ENCODE results near the gene RBSN. TPM values are rescaled to one million over a fixed set of nuclear protein-coding genes. Genes with fewer than 3 reads are reported as not detected.

RBSN gene
- total and polyA plus RNA-seq, 2 experiments from 2014 or later: 19.1 to 21.2 TPM

DNA sequence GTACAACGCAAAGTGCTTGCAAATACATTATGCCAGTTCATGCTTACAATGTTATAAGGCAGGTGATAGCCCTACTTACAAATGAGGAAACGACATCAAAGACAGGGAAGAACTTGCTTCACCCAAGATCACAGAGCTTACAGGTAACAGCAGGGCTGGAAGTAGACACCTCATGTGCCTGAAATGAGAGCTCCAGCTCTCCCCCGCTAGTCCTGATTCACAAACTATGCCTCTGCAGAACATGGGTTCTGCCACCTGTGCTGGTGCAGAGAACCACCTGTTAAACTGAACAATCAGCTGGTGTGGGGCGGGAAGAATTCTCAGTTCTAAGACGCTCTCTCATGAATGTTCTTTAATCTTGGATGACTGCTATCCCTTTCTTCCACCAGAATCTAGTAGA is 7.4 kb downstream of the RBSN start:
- no peak for DNase-seq (ENCODE audit: low spot score)
- Histone ChIP-seq H3K9me3 (ENCODE audit: low read depth) (no peaks in the 10 kb centered on the region), H4K20me1 (ENCODE audit: insufficient read depth, poor library complexity, severe bottlenecking) (no peaks in the 10 kb centered on the region), H3K9me2 (replicated peaks; ENCODE audit: insufficient read depth) (no peaks in the 10 kb centered on the region), H3K4me2 (no peak overlapping the region), H3K79me2 (peaks cover 9% of the 10 kb centered on the region), H3K27ac (no peak overlapping the region), H3K27me3 (no peaks in the 10 kb centered on the region), H3K36me3 (replicated peaks; ENCODE audit: insufficient read depth, low read depth) (no peaks in the 10 kb centered on the region), H3K4me3 (no peak overlapping the region), H2AFZ (no peak overlapping the region), H3K4me1 (ENCODE audit: insufficient read depth) (no peaks in the 10 kb centered on the region)
- WGBS (ENCODE audit: low lambda C conversion rate, missing lambda C conversion rate): 89% methylated on average over 5 of the region's 5 CpGs
- TF ChIP-seq EZH2phosphoT487 (IDR thresholded peaks at IDR 0.05; ENCODE audit: low read depth, severe bottlenecking, unreplicated experiment) (no peak), EZH2 (IDR thresholded peaks at IDR 0.05; ENCODE audit: borderline replicate concordance) (no peak)
- TF ChIP-seq, protein P1, sequence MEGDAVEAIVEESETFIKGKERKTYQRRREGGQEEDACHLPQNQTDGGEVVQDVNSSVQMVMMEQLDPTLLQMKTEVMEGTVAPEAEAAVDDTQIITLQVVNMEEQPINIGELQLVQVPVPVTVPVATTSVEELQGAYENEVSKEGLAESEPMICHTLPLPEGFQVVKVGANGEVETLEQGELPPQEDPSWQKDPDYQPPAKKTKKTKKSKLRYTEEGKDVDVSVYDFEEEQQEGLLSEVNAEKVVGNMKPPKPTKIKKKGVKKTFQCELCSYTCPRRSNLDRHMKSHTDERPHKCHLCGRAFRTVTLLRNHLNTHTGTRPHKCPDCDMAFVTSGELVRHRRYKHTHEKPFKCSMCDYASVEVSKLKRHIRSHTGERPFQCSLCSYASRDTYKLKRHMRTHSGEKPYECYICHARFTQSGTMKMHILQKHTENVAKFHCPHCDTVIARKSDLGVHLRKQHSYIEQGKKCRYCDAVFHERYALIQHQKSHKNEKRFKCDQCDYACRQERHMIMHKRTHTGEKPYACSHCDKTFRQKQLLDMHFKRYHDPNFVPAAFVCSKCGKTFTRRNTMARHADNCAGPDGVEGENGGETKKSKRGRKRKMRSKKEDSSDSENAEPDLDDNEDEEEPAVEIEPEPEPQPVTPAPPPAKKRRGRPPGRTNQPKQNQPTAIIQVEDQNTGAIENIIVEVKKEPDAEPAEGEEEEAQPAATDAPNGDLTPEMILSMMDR (IDR thresholded peaks at IDR 0.05; ENCODE audit: poor library complexity): no peak

DNA sequence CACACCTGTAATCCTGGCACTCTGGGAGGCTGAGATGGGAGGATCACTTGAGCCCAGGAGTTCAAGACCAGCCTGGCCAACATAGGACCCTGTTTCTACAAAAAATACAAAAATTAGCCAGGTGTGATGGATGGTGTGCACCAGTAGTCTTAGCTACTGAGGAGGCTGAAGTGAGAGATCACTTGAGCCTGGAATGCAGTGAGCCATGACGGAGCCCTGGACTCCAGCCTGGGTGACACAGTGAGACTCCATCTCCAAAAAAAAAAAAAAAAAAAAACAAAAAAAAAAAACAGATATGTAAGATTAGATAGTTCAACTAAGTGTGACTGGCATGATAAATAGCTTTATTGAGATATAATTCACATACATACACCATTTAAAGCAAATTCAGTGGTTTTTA is 9.7 kb downstream of the RBSN start:
- Histone ChIP-seq H3K4me1 (ENCODE audit: insufficient read depth) (no peaks in the 10 kb centered on the region), H2AFZ (no peak overlapping the region), H3K4me2 (no peak overlapping the region), H4K20me1 (ENCODE audit: insufficient read depth, poor library complexity, severe bottlenecking) (no peaks in the 10 kb centered on the region), H3K27me3 (no peaks in the 10 kb centered on the region), H3K27ac (no peak overlapping the region), H3K9me3 (ENCODE audit: low read depth) (no peaks in the 10 kb centered on the region), H3K36me3 (replicated peaks; ENCODE audit: insufficient read depth, low read depth) (no peaks in the 10 kb centered on the region), H3K4me3 (no peak overlapping the region), H3K79me2 (peaks cover 3% of the 10 kb centered on the region), H3K9me2 (replicated peaks; ENCODE audit: insufficient read depth) (no peaks in the 10 kb centered on the region)
- WGBS (ENCODE audit: low lambda C conversion rate, missing lambda C conversion rate): 95% methylated on average over 1 of the region's 1 CpG
- TF ChIP-seq EZH2 (IDR thresholded peaks at IDR 0.05; ENCODE audit: borderline replicate concordance) (no peak), EZH2phosphoT487 (IDR thresholded peaks at IDR 0.05; ENCODE audit: low read depth, severe bottlenecking, unreplicated experiment) (no peak)
- TF ChIP-seq, protein P1 (IDR thresholded peaks at IDR 0.05; ENCODE audit: poor library complexity): no peak
- DNase-seq (ENCODE audit: low spot score): no peak

DNA sequence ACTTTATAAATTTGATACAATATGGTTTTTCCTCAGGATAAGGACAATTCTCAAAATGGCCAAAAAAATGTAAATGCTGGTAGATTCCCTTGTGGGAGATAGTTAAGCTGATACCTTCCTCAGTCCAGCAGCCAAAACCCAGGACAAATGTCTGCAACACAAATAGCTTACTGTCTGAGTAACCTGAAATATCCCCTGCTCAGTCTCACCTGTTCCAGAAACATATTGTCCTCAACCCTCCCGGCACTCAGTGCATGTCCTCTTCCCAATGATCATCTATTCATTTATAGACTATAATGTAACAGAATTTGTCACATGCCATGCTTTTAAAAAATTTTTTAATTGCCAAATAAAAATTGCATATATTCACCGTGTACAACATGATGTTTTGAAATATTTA is 12.2 kb downstream of the RBSN start:
- Histone ChIP-seq H3K79me2 (peaks cover 3% of the 10 kb centered on the region), H3K36me3 (replicated peaks; ENCODE audit: insufficient read depth, low read depth) (no peaks in the 10 kb centered on the region), H3K27me3 (no peaks in the 10 kb centered on the region), H2AFZ (no peak overlapping the region), H3K4me2 (no peak overlapping the region), H3K27ac (no peak overlapping the region), H3K9me3 (ENCODE audit: low read depth) (no peaks in the 10 kb centered on the region), H3K9me2 (replicated peaks; ENCODE audit: insufficient read depth) (no peaks in the 10 kb centered on the region), H3K4me1 (ENCODE audit: insufficient read depth) (no peaks in the 10 kb centered on the region), H4K20me1 (ENCODE audit: insufficient read depth, poor library complexity, severe bottlenecking) (no peaks in the 10 kb centered on the region), H3K4me3 (no peak overlapping the region)
- 96% methylated on average over 2 of the region's 2 CpGs for WGBS (ENCODE audit: low lambda C conversion rate, missing lambda C conversion rate)
- TF ChIP-seq EZH2 (IDR thresholded peaks at IDR 0.05; ENCODE audit: borderline replicate concordance): no peak
- TF ChIP-seq, protein P1 (IDR thresholded peaks at IDR 0.05; ENCODE audit: poor library complexity): no peak
- no peak for TF ChIP-seq EZH2phosphoT487 (IDR thresholded peaks at IDR 0.05; ENCODE audit: low read depth, severe bottlenecking, unreplicated experiment)
- no peak for DNase-seq (ENCODE audit: low spot score)

DNA sequence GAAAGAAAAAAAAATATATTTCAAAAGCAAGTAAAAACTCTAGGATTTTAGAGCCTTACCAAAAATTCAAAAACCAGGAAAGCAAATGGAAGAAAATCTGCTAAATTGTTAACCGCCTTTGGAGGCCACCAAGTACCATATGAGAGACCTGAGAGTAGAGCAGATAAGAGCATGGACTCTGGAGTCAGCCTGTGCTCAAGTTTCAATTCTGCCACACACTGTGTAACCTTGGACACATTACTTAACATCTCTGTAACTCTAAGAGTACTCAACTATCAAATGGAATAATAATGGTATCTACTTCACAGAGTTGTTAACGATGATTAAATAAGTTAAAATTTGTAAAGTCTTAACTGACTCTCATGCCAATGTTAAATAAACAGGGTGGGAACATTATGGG is 12.7 kb downstream of the RBSN start:
- TF ChIP-seq, protein P1 (IDR thresholded peaks at IDR 0.05; ENCODE audit: poor library complexity): no peak
- TF ChIP-seq EZH2 (IDR thresholded peaks at IDR 0.05; ENCODE audit: borderline replicate concordance) (no peak), EZH2phosphoT487 (IDR thresholded peaks at IDR 0.05; ENCODE audit: low read depth, severe bottlenecking, unreplicated experiment) (no peak)
- H3K4me3 ChIP-seq: no peak overlapping the region
- DNase-seq (ENCODE audit: low spot score): no peak
- H3K27me3 ChIP-seq: no peaks in the 10 kb centered on the region
- no peaks in the 10 kb centered on the region for H3K4me1 ChIP-seq (ENCODE audit: insufficient read depth)
- H3K9me3 ChIP-seq (ENCODE audit: low read depth): no peaks in the 10 kb centered on the region
- no peak overlapping the region for H2AFZ ChIP-seq
- H3K4me2 ChIP-seq: no peak overlapping the region
- no peak overlapping the region for H3K27ac ChIP-seq
- H3K36me3 ChIP-seq (replicated peaks; ENCODE audit: insufficient read depth, low read depth): no peaks in the 10 kb centered on the region
- H3K79me2 ChIP-seq: peaks cover 3% of the 10 kb centered on the region
- H4K20me1 ChIP-seq (ENCODE audit: insufficient read depth, poor library complexity, severe bottlenecking): no peaks in the 10 kb centered on the region
- 100% methylated on average over 2 of the region's 2 CpGs for WGBS (ENCODE audit: low lambda C conversion rate, missing lambda C conversion rate)
- no peaks in the 10 kb centered on the region for H3K9me2 ChIP-seq (replicated peaks; ENCODE audit: insufficient read depth)

Data from hepatocyte (in vitro differentiated cells).